ENCODE measurements around the gene RNF41. TPM values are rescaled to one million over a fixed set of nuclear protein-coding genes. Genes with fewer than 3 reads are reported as not detected.
A peak's percentile ranks its signal among the peaks of the same experiment; 100 is the strongest.

RNF41 gene
- total and polyA plus RNA-seq, 4 donors: 51.5 to 75.1 (median 57.3) TPM

- no peaks in the 10 kb centered on the region for H3K9me3 ChIP-seq (ENCODE audit: control insufficient read depth, insufficient read depth, low read length)
- H3K27me3 ChIP-seq (ENCODE audit: control insufficient read depth, insufficient read depth, low read length): no peaks in the 10 kb centered on the region
- H3K4me1 ChIP-seq (ENCODE audit: control insufficient read depth, insufficient read depth, low read length): no peaks in the 10 kb centered on the region
- no peak overlapping the region for H3K4me3 ChIP-seq (ENCODE audit: low read depth, low read length)
- DNase-seq (ENCODE audit: low read depth in 4 of 6, low spot score in 6 of 6): no peak
- peaks cover 49% of the 10 kb centered on the region for H3K36me3 ChIP-seq (ENCODE audit: control insufficient read depth, insufficient read depth, low read length)
- 87% methylated on average over 16 of the region's 16 CpGs for WGBS (ENCODE audit: insufficient coverage)
- no peak overlapping the region for H3K27ac ChIP-seq (ENCODE audit: low read depth, low read length)
Measured at GRCh38 chr12:56234746-56235436, 13.2 kb upstream of the RNF41 start.

- DNase-seq (ENCODE audit: low read depth in 4 of 6, low spot score in 6 of 6): no peak
- Histone ChIP-seq H3K4me1 (ENCODE audit: control insufficient read depth, insufficient read depth, low read length) (no peaks in the 10 kb centered on the region), H3K27me3 (ENCODE audit: control insufficient read depth, insufficient read depth, low read length) (no peaks in the 10 kb centered on the region), H3K9me3 (ENCODE audit: control insufficient read depth, insufficient read depth, low read length) (no peaks in the 10 kb centered on the region), H3K4me3 (ENCODE audit: low read depth, low read length) (no peak overlapping the region), H3K27ac (ENCODE audit: low read depth, low read length) (no peak overlapping the region), H3K36me3 (ENCODE audit: control insufficient read depth, insufficient read depth, low read length) (peaks cover 25% of the 10 kb centered on the region)
- 82% methylated on average over 11 of the region's 11 CpGs for WGBS (ENCODE audit: insufficient coverage)
Measured at GRCh38 chr12:56231184-56231582, 9.5 kb upstream of the RNF41 start.

- no peak overlapping the region for H3K4me3 ChIP-seq (ENCODE audit: low read depth, low read length)
- no peaks in the 10 kb centered on the region for H3K9me3 ChIP-seq (ENCODE audit: control insufficient read depth, insufficient read depth, low read length)
- WGBS (ENCODE audit: insufficient coverage): 50% methylated on average over 7 of the region's 8 CpGs
- peaks cover 23% of the 10 kb centered on the region for H3K36me3 ChIP-seq (ENCODE audit: control insufficient read depth, insufficient read depth, low read length)
- no peak for DNase-seq (ENCODE audit: low read depth in 4 of 6, low spot score in 6 of 6)
- no peaks in the 10 kb centered on the region for H3K27me3 ChIP-seq (ENCODE audit: control insufficient read depth, insufficient read depth, low read length)
- no peak overlapping the region for H3K27ac ChIP-seq (ENCODE audit: low read depth, low read length)
- peaks cover 1% of the 10 kb centered on the region for H3K4me1 ChIP-seq (ENCODE audit: control insufficient read depth, insufficient read depth, low read length)
Measured at GRCh38 chr12:56230432-56231183, 8.9 kb upstream of the RNF41 start.

- H3K27ac ChIP-seq (ENCODE audit: low read depth, low read length): no peak within 1 kb of the TSS
- peaks cover 6% of the 10 kb centered on the region for H3K4me1 ChIP-seq (ENCODE audit: control insufficient read depth, insufficient read depth, low read length)
- H3K36me3 ChIP-seq (ENCODE audit: control insufficient read depth, insufficient read depth, low read length): peaks cover 17% of the 10 kb centered on the region
- DNase-seq (ENCODE audit: low read depth in 4 of 6, low spot score in 6 of 6): no peak
- no peaks in the 10 kb centered on the region for H3K9me3 ChIP-seq (ENCODE audit: control insufficient read depth, insufficient read depth, low read length)
- H3K4me3 ChIP-seq (ENCODE audit: low read depth, low read length): no peak within 1 kb of the TSS
- WGBS (ENCODE audit: insufficient coverage): 80% methylated on average over 3 of the region's 4 CpGs
- H3K27me3 ChIP-seq (ENCODE audit: control insufficient read depth, insufficient read depth, low read length): no peaks in the 10 kb centered on the region
Measured at GRCh38 chr12:56229916-56230431, 8.3 kb upstream of the RNF41 start, which contains the start of gene SLC39A5. TSS of gene SLC39A5 (plus strand) at chr12:56230051. CDS start at chr12:56231275, 1,224 bp downstream.

- Histone ChIP-seq H3K4me1 (ENCODE audit: control insufficient read depth, insufficient read depth, low read length) (peaks cover 14% of the 10 kb centered on the region), H3K27ac (ENCODE audit: low read depth, low read length) (no peak overlapping the region), H3K4me3 (ENCODE audit: low read depth, low read length) (no peak overlapping the region), H3K27me3 (ENCODE audit: control insufficient read depth, insufficient read depth, low read length) (no peaks in the 10 kb centered on the region), H3K36me3 (ENCODE audit: control insufficient read depth, insufficient read depth, low read length) (peaks cover 15% of the 10 kb centered on the region), H3K9me3 (ENCODE audit: control insufficient read depth, insufficient read depth, low read length) (no peaks in the 10 kb centered on the region)
- WGBS (ENCODE audit: insufficient coverage): 90% methylated on average over 4 of the region's 7 CpGs
- no peak for DNase-seq (ENCODE audit: low read depth in 4 of 6, low spot score in 6 of 6)
Measured at GRCh38 chr12:56229082-56229481, 7.4 kb upstream of the RNF41 start.

GRCh38 chr12:56224954-56225353, 3.2 kb upstream of the RNF41 start:
- Histone ChIP-seq H3K9me3 (ENCODE audit: control insufficient read depth, insufficient read depth, low read length) (no peaks in the 10 kb centered on the region), H3K27ac (ENCODE audit: low read depth, low read length) (no peak overlapping the region), H3K4me1 (ENCODE audit: control insufficient read depth, insufficient read depth, low read length) (peaks cover 46% of the 10 kb centered on the region), H3K36me3 (ENCODE audit: control insufficient read depth, insufficient read depth, low read length) (peaks cover 15% of the 10 kb centered on the region), H3K27me3 (ENCODE audit: control insufficient read depth, insufficient read depth, low read length) (no peaks in the 10 kb centered on the region), H3K4me3 (ENCODE audit: low read depth, low read length) (peak overlapping the region; percentile 78)
- 96% methylated on average over 2 of the region's 11 CpGs for WGBS (ENCODE audit: insufficient coverage)
- DNase-seq (ENCODE audit: low read depth in 4 of 6, low spot score in 6 of 6): no peak

GRCh38 chr12:56224102-56224701, 2.5 kb upstream of the RNF41 start, which contains the start of gene NABP2:
TSS of gene NABP2 (plus strand) at chr12:56224342. CDS start at chr12:56224857, 515 bp downstream.
- WGBS (ENCODE audit: insufficient coverage): under 1% methylated on average over 41 of the region's 41 CpGs
- peak; percentile 87 to 99 (median 96) for DNase-seq (ENCODE audit: low read depth in 4 of 6, low spot score in 6 of 6)
- Histone ChIP-seq H3K9me3 (ENCODE audit: control insufficient read depth, insufficient read depth, low read length) (no peaks in the 10 kb centered on the region), H3K36me3 (ENCODE audit: control insufficient read depth, insufficient read depth, low read length) (peaks cover 15% of the 10 kb centered on the region), H3K4me3 (ENCODE audit: low read depth, low read length) (peak within 1 kb of the TSS; percentile 78), H3K27me3 (ENCODE audit: control insufficient read depth, insufficient read depth, low read length) (no peaks in the 10 kb centered on the region), H3K4me1 (ENCODE audit: control insufficient read depth, insufficient read depth, low read length) (peaks cover 48% of the 10 kb centered on the region), H3K27ac (ENCODE audit: low read depth, low read length) (peak within 1 kb of the TSS; percentile 91)

- DNase-seq (ENCODE audit: low read depth in 4 of 6, low spot score in 6 of 6): no peak
- H3K4me1 ChIP-seq (ENCODE audit: control insufficient read depth, insufficient read depth, low read length): peaks cover 48% of the 10 kb centered on the region
- peaks cover 13% of the 10 kb centered on the region for H3K36me3 ChIP-seq (ENCODE audit: control insufficient read depth, insufficient read depth, low read length)
- peak overlapping the region; percentile 91 for H3K27ac ChIP-seq (ENCODE audit: low read depth, low read length)
- H3K4me3 ChIP-seq (ENCODE audit: low read depth, low read length): peak overlapping the region; percentile 78
- H3K9me3 ChIP-seq (ENCODE audit: control insufficient read depth, insufficient read depth, low read length): no peaks in the 10 kb centered on the region
- 0% methylated on average over 3 of the region's 15 CpGs for WGBS (ENCODE audit: insufficient coverage)
- H3K27me3 ChIP-seq (ENCODE audit: control insufficient read depth, insufficient read depth, low read length): no peaks in the 10 kb centered on the region
Measured at GRCh38 chr12:56223571-56224101, 1.9 kb upstream of the RNF41 start.

- WGBS (ENCODE audit: insufficient coverage): no CpG with 5 or more reads among the region's 4 CpGs
- Histone ChIP-seq H3K4me1 (ENCODE audit: control insufficient read depth, insufficient read depth, low read length) (peaks cover 48% of the 10 kb centered on the region), H3K27me3 (ENCODE audit: control insufficient read depth, insufficient read depth, low read length) (no peaks in the 10 kb centered on the region), H3K4me3 (ENCODE audit: low read depth, low read length) (peak overlapping the region; percentile 96), H3K9me3 (ENCODE audit: control insufficient read depth, insufficient read depth, low read length) (no peaks in the 10 kb centered on the region), H3K27ac (ENCODE audit: low read depth, low read length) (peak overlapping the region; percentile 100), H3K36me3 (ENCODE audit: control insufficient read depth, insufficient read depth, low read length) (peaks cover 12% of the 10 kb centered on the region)
- peak in 1 of 6 donors; percentile 13 for DNase-seq (ENCODE audit: low read depth in 4 of 6, low spot score in 6 of 6)
Measured at GRCh38 chr12:56222531-56222895, 791 bp upstream of the RNF41 start.

All from spinal cord (tissue), 10 donors.